OCI-LY3 (cell line): Measurements from ENCODE around the gene CPED1.
A peak's percentile ranks its signal among the peaks of the same experiment; 100 is the strongest.

Experiments
- H2AFZ ChIP-seq: fragments of 200-600, 300-600 bp; shearing (Covaris generic); 2 replicates; pipeline ENCODE4 v1.6.0; 2014; ENCODE audit warnings: antibody characterized with exemption, low read depth, low read length
- H3K27ac ChIP-seq: fragments of 200-600, 300-600 bp; sonication (generic); 2 replicates; pipeline ENCODE4 v1.5.1; 2014; ENCODE audit warnings: mild to moderate bottlenecking, low read length, moderate library complexity, mixed read lengths
- H3K27me3 ChIP-seq: fragments of 200-600, 300-600 bp; sonication (generic); 2 replicates; pipeline ENCODE4 v1.6.1; 2014; ENCODE audit warnings: low read depth, low read length, mixed read lengths
- H3K36me3 ChIP-seq: fragments of 200-600, 300-600 bp; sonication (generic); replicated peaks from 2 replicates; pipeline ENCODE3; 2014; ENCODE audit warnings: low read depth, low read length, mixed read lengths
- H3K4me1 ChIP-seq: fragments of 300-600, 200-600 bp; sonication (generic); 2 replicates; pipeline ENCODE4 v1.6.1; 2014; ENCODE audit warnings: low read length, mixed read lengths
- H3K4me2 ChIP-seq: fragments of 200-600, 300-600 bp; sonication (generic); 2 replicates; pipeline ENCODE4 v1.6.1; 2014; ENCODE audit warnings: low read length, mixed read lengths
- H3K4me3 ChIP-seq: fragments of 300-600, 200-600 bp; sonication (generic); 2 replicates; pipeline ENCODE4 v1.5.1; 2014; ENCODE audit warnings: antibody characterized with exemption, mild to moderate bottlenecking, low read length, moderate library complexity
- H3K79me2 ChIP-seq: fragments of 300-600, 200-600 bp; shearing (Covaris generic); 2 replicates; pipeline ENCODE4 v1.6.1; 2014; ENCODE audit warnings: mild to moderate bottlenecking, low read length, mixed read lengths
- H3K9ac ChIP-seq: fragments of 300-600, 200-600 bp; shearing (Covaris generic); 2 replicates; pipeline ENCODE4 v1.6.0; 2014; ENCODE audit warnings: mild to moderate bottlenecking, low read length, moderate library complexity
- H3K9me3 ChIP-seq: fragments of 200-600, 300-600 bp; shearing (Covaris generic); 2 replicates; pipeline ENCODE4 v1.6.1; 2014; ENCODE audit warnings: low read length, mixed read lengths; ENCODE audit not compliant: insufficient read depth
- H4K20me1 ChIP-seq: fragments of 200-600, 300-600 bp; sonication (generic); 2 replicates; pipeline ENCODE4 v1.6.1; 2016; ENCODE audit warnings: low read length, mixed read lengths; ENCODE audit not compliant: insufficient read depth
- EZH2phosphoT487 ChIP-seq: fragments of 200-600 bp; shearing (Covaris generic); IDR thresholded peaks from 2 replicates; pipeline ENCODE4 v1.6.1; 2018; ENCODE audit warnings: antibody characterized with exemption, mixed run types, low read depth
- TF ChIP-seq, protein P1 (sequence below): fragments of 200-600, 300-600 bp; sonication (generic); IDR thresholded peaks from 2 replicates; pipeline ENCODE4 v1.5.1; 2014; ENCODE audit warnings: antibody characterized with exemption, low read length, low read depth

CPED1 gene

DNA sequence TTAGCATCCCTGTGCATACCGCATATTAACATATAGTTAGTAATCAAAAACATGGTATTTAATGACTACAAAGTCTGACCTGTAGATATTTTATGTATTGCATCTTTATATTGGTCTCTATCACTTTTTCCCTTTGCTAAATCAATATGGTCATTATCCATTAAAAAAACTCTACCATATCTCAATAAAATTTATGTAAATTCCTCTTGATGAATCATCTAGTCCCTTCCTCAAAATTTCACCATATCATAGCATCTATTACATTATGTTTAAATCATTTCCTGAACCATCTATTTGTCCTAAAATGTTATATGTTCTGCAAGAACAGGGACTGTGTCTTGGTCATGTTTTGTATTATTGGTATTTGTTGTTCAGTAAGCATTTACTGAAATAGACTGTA, 45.6 kb upstream of the CPED1 start:
- no peak overlapping the region for H3K9ac ChIP-seq
- H3K27ac ChIP-seq, result no peak overlapping the region
- H3K4me2 ChIP-seq, result no peak overlapping the region
- H3K27me3 ChIP-seq, result 0 out of 2 replicates have a peak, but pooled peaks cover 4% of the 10 kb centered on the region
- H3K9me3 ChIP-seq, result no peaks in the 10 kb centered on the region
- no peaks in the 10 kb centered on the region for H3K4me1 ChIP-seq
- TF ChIP-seq, protein P1, sequence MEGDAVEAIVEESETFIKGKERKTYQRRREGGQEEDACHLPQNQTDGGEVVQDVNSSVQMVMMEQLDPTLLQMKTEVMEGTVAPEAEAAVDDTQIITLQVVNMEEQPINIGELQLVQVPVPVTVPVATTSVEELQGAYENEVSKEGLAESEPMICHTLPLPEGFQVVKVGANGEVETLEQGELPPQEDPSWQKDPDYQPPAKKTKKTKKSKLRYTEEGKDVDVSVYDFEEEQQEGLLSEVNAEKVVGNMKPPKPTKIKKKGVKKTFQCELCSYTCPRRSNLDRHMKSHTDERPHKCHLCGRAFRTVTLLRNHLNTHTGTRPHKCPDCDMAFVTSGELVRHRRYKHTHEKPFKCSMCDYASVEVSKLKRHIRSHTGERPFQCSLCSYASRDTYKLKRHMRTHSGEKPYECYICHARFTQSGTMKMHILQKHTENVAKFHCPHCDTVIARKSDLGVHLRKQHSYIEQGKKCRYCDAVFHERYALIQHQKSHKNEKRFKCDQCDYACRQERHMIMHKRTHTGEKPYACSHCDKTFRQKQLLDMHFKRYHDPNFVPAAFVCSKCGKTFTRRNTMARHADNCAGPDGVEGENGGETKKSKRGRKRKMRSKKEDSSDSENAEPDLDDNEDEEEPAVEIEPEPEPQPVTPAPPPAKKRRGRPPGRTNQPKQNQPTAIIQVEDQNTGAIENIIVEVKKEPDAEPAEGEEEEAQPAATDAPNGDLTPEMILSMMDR, result no peak
- no peak for TF ChIP-seq EZH2phosphoT487
- no peaks in the 10 kb centered on the region for H4K20me1 ChIP-seq
- H3K36me3 ChIP-seq, result no peaks in the 10 kb centered on the region
- H2AFZ ChIP-seq, result no peak overlapping the region
- H3K4me3 ChIP-seq, result no peak overlapping the region
- no peaks in the 10 kb centered on the region for H3K79me2 ChIP-seq

DNA sequence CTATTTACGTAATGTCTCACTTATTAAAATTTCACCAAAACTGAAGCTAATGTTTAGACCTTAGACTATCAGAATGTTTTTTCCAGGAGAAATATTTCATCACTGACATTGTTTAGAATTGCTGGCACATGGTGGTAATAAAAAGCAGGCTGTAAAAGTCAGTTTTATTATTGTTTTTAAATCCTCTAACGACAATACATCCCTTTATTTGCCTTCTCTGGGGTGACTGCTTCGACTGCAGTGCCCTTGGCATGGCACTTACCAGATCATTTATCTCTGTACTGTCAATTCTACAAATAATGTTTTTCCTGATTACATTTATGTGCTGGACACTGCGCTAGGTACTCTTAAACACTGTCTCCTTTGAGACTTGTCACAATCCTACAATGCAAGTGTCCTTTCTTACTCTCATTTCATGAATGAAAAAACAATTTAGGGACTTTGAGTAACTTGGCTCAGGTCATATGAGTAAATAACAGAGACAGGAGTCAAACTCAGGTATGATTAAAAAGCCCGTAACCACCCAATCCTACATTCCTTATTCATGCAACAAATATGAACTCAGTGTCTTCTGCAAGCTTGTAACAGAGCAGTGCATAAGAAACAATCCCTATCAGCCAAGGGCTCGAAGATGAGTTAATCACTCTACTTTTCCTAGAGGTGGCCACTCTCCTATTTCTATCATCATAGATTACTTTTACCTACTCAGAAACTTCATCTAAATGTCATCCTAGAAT, 43.5 kb upstream of the CPED1 start:
- Histone ChIP-seq H3K4me1 (peaks cover 5% of the 10 kb centered on the region; the same call in 1 of the 2 replicates), H3K27ac (no peak overlapping the region), H3K4me3 (no peak overlapping the region), H3K4me2 (no peak overlapping the region), H2AFZ (no peak overlapping the region; the same call in 1 of the 2 replicates), H3K27me3 (0 out of 2 replicates have a peak, but pooled peaks cover 4% of the 10 kb centered on the region), H3K79me2 (no peaks in the 10 kb centered on the region), H3K36me3 (no peaks in the 10 kb centered on the region), H3K9ac (no peak overlapping the region), H3K9me3 (no peaks in the 10 kb centered on the region), H4K20me1 (no peaks in the 10 kb centered on the region)
- TF ChIP-seq, protein P1, result no peak
- no peak for TF ChIP-seq EZH2phosphoT487

DNA sequence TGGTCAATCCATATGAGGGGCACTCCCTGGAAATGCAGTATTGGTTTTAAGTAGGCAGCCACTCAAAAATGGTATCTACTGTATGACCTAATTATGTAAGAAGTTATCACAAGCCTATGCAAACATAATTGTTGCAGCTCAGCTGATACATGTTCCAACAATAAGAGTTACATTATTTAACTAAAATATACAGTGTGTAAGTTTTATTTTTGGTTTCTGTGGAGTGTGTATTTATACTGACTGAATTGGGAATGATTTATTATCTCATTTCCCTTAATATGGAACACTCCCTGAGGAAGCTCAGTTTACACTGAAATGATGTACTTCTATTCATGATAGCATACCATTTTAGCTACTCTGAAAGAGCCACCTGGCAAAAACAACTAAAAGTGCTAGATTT, 40.5 kb upstream of the CPED1 start:
- Histone ChIP-seq H3K9me3 (no peaks in the 10 kb centered on the region), H3K27ac (no peak overlapping the region), H4K20me1 (0 out of 2 replicates have a peak, but pooled peaks cover 8% of the 10 kb centered on the region), H3K4me3 (no peak overlapping the region), H3K27me3 (0 out of 2 replicates have a peak, but pooled peaks cover 4% of the 10 kb centered on the region), H2AFZ (no peak overlapping the region), H3K4me1 (peaks cover 11% of the 10 kb centered on the region), H3K36me3 (no peaks in the 10 kb centered on the region), H3K4me2 (no peak overlapping the region), H3K9ac (no peak overlapping the region), H3K79me2 (peaks cover 12% of the 10 kb centered on the region)
- TF ChIP-seq EZH2phosphoT487, result no peak
- TF ChIP-seq, protein P1, result no peak

DNA sequence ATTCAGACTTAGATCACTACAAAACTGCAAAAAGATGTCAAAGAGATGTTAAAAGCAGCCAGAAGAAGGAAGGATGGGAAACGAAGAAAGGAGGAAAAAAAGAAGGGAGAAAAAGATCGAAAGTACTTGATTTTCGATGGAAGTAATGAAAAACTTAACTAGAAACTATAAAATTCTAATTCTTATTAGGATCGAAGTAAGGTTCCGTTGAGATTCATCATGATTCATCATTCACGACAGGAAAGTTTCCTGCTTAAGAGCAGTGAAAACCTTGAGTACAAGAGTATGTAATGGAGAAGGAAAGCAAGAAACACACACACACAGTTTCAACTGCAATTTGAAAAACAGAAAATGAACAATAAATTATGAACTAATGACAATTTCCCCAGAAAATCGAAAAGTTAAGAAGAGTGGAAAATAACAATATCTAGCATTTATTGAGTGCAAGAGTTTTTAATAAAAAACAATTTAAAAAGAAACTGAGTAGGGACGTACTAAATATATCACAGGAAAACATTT, 39.1 kb upstream of the CPED1 start:
- Histone ChIP-seq H3K4me2 (peak overlapping the region; percentile 72), H3K9ac (peak overlapping the region; percentile 62), H3K27ac (no peak overlapping the region), H3K4me3 (peak overlapping the region; percentile 86), H3K79me2 (peaks cover 12% of the 10 kb centered on the region), H3K36me3 (peaks cover 3% of the 10 kb centered on the region), H2AFZ (peak overlapping the region; percentile 95), H3K4me1 (peaks cover 11% of the 10 kb centered on the region), H3K9me3 (no peaks in the 10 kb centered on the region), H4K20me1 (0 out of 2 replicates have a peak, but pooled peaks cover 8% of the 10 kb centered on the region), H3K27me3 (0 out of 2 replicates have a peak, but pooled peaks cover 4% of the 10 kb centered on the region)
- TF ChIP-seq EZH2phosphoT487, result no peak
- TF ChIP-seq, protein P1, result no peak
